BLaER1 (cell line): ENCODE measurements around the gene ACTC1.

Experiments
- H3K27ac ChIP-seq: shearing (Covaris generic); formaldehyde crosslinking; 2 replicates; pipeline ENCODE4 v1.8.1; 2022
- H3K27me3 ChIP-seq: shearing (Covaris generic); formaldehyde crosslinking; 2 replicates; pipeline ENCODE4 v1.8.1; 2022
- H3K36me3 ChIP-seq: shearing (Covaris generic); formaldehyde crosslinking; 2 replicates; pipeline ENCODE4 v1.8.1; 2022
- H3K4me1 ChIP-seq: shearing (Covaris generic); formaldehyde crosslinking; 2 replicates; pipeline ENCODE4 v1.8.1; 2022
- H3K4me2 ChIP-seq: shearing (Covaris generic); formaldehyde crosslinking; 2 replicates; pipeline ENCODE4 v1.8.1; 2022
- H3K4me3 ChIP-seq: shearing (Covaris generic); formaldehyde crosslinking; 2 replicates; pipeline ENCODE4 v1.8.1; 2022
- H3K9ac ChIP-seq: shearing (Covaris generic); formaldehyde crosslinking; 2 replicates; pipeline ENCODE4 v1.8.1; 2022
- H3K9me3 ChIP-seq: shearing (Covaris generic); formaldehyde crosslinking; 2 replicates; pipeline ENCODE4 v1.8.1; 2022
- H4K20me1 ChIP-seq: shearing (Covaris generic); formaldehyde crosslinking; 2 replicates; pipeline ENCODE4 v1.8.1; 2022
- Cebpa-rat ChIP-seq: shearing (Covaris generic); IDR thresholded peaks from 2 replicates; pipeline ENCODE4 v1.8.1; 2022

Gene ACTC1

DNA sequence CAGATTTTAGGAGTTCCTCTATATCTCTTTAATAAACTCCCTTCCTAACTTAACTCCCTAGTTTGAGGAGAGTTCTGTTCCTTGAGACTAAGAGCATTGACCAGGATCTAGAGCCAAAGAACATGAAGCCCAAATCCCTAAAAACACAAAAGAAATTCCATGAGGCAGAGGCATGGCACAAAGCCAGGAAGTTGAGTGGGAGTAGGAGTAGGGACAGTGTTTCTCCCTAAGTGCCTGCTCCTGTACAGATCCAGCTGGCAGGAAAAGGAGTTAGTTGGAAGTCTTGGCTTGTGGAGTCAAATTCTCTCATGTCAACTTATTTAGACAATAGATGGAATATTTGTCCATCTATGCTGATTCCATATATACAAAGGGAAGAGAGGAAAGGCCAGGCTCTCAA, 11.4 kb downstream of the ACTC1 start:
- Histone ChIP-seq H3K4me1 (no peaks in the 10 kb centered on the region), H3K36me3 (no peaks in the 10 kb centered on the region), H3K27me3 (no peaks in the 10 kb centered on the region), H3K27ac (no peak overlapping the region), H3K4me2 (no peak overlapping the region), H3K9ac (no peak overlapping the region), H3K4me3 (no peak overlapping the region), H3K9me3 (no peaks in the 10 kb centered on the region), H4K20me1 (no peaks in the 10 kb centered on the region)
- no peak for TF ChIP-seq Cebpa-rat

DNA sequence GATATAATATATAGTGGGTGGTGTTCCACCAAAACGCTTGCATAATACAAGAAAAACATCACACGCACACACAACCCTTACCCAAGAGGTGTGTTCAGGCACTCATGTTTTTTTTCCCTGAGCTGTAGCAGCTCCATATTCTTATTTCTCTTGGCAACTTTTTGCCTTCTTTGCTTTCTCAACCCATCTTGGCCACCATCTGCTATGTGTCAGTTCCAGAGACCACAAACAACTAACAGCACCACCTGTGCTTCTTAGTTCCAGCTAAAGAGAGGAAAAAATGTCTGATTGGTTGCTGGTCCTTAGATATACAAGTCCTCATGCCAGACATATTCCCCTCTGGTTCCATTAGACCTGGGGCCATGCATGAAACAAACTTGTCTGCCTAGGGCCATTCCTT, 11.9 kb downstream of the ACTC1 start:
- Histone ChIP-seq H3K27ac (no peak overlapping the region), H3K36me3 (no peaks in the 10 kb centered on the region), H3K27me3 (no peaks in the 10 kb centered on the region), H3K9me3 (no peaks in the 10 kb centered on the region), H3K4me2 (no peak overlapping the region), H3K9ac (no peak overlapping the region), H4K20me1 (no peaks in the 10 kb centered on the region), H3K4me3 (no peak overlapping the region), H3K4me1 (no peaks in the 10 kb centered on the region)
- no peak for TF ChIP-seq Cebpa-rat

- no peak for TF ChIP-seq Cebpa-rat
- Histone ChIP-seq H3K4me2 (no peak overlapping the region), H3K27ac (no peak overlapping the region)
These were observed 12.4 kb downstream of the ACTC1 start for GRCh38 chr15:34782901-34783300.

DNA sequence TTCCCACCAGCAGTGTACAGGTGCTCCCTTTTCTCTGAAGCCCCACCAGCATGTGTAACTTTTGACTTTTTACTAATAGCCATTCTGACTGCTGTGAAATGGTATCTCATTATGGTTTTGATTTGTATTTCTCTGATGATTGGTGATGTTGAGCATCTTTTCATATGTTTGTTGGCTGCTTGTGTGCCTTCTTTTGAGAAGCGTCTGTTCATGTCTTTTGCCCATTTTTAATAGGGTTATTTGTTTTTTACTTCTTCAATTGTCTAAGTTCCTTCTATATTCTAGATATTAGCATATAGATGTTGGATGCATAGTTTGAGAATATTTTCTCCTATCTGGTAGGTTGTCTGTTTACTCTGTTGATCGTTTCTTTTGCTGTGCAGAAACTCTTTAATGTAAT, 14.6 kb downstream of the ACTC1 start:
- no peaks in the 10 kb centered on the region for H3K36me3 ChIP-seq
- no peak overlapping the region for H3K4me2 ChIP-seq
- H3K27ac ChIP-seq, result no peak overlapping the region
- no peaks in the 10 kb centered on the region for H3K27me3 ChIP-seq
- H4K20me1 ChIP-seq, result no peaks in the 10 kb centered on the region
- no peak for TF ChIP-seq Cebpa-rat
- no peak overlapping the region for H3K9ac ChIP-seq
- H3K4me1 ChIP-seq, result no peaks in the 10 kb centered on the region
- H3K9me3 ChIP-seq, result no peaks in the 10 kb centered on the region
- H3K4me3 ChIP-seq, result no peak overlapping the region

More at GRCh38 chr15:34782901-34783300, 12.4 kb downstream of the ACTC1 start:
- no peaks in the 10 kb centered on the region for H3K27me3 ChIP-seq
- no peaks in the 10 kb centered on the region for H3K36me3 ChIP-seq
- no peaks in the 10 kb centered on the region for H3K9me3 ChIP-seq
- no peaks in the 10 kb centered on the region for H3K4me1 ChIP-seq
- H3K4me3 ChIP-seq, result no peak overlapping the region
- H3K9ac ChIP-seq, result no peak overlapping the region
- H4K20me1 ChIP-seq, result no peaks in the 10 kb centered on the region

DNA sequence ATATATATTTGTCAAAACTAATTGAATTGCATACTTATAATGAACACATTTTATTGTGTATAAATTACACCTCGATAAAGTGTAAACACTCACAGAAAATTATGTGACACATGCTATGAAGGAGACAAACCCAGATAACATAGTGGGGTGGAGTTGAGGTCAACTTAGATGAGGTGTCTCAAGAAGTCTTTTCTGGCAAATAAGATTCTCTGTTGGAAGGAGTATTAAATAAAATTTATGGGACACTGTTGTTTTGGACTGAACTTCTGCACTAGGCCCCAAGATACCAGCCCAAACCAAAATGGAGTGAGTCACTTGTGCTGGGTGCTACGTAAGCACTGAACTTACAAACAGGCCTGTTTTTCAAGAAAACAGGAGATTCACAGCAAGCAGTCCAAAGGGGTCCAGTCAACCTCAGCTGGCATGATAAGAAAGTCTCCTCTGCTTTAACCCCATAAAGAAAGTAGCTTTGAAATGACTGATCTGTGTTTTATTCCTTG, 18.7 kb downstream of the ACTC1 start:
- Histone ChIP-seq H3K27me3 (no peaks in the 10 kb centered on the region), H3K9ac (no peak overlapping the region), H3K27ac (no peak overlapping the region), H3K4me3 (no peak overlapping the region), H3K9me3 (no peaks in the 10 kb centered on the region), H3K4me1 (no peaks in the 10 kb centered on the region), H4K20me1 (no peaks in the 10 kb centered on the region), H3K36me3 (no peaks in the 10 kb centered on the region), H3K4me2 (no peak overlapping the region)
- no peak for TF ChIP-seq Cebpa-rat

- Histone ChIP-seq H3K27me3 (no peaks in the 10 kb centered on the region), H3K4me3 (no peak overlapping the region), H3K9me3 (no peaks in the 10 kb centered on the region), H3K9ac (no peak overlapping the region), H3K4me2 (no peak overlapping the region), H3K36me3 (no peaks in the 10 kb centered on the region), H3K4me1 (no peaks in the 10 kb centered on the region), H3K27ac (no peak overlapping the region), H4K20me1 (no peaks in the 10 kb centered on the region)
- TF ChIP-seq Cebpa-rat, result no peak
These were observed 21.4 kb downstream of the ACTC1 start for GRCh38 chr15:34773917-34774316.

DNA sequence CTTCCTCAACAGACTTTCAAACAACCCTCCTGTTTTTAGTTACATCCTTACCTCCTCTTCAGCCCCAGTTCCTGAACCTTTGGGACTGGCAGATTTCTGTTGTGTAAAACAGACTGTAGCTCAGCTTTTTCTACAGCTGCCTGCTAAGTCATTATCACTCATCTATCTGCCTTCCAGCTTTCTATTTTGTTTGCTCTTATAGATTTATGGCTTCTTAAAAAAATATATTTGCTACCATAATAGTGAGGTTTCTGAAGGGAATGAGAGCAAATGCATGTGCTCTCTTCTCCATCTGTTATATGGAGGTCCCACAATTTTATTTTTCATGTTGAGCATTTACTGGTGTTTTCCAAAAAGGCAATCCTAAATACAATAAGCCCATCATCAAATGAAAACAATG, 22.3 kb downstream of the ACTC1 start:
- no peaks in the 10 kb centered on the region for H3K4me1 ChIP-seq
- no peaks in the 10 kb centered on the region for H3K9me3 ChIP-seq
- H3K27me3 ChIP-seq, result no peaks in the 10 kb centered on the region
- H3K4me2 ChIP-seq, result no peak overlapping the region
- no peaks in the 10 kb centered on the region for H4K20me1 ChIP-seq
- no peak for TF ChIP-seq Cebpa-rat
- no peak overlapping the region for H3K27ac ChIP-seq
- no peak overlapping the region for H3K9ac ChIP-seq
- H3K4me3 ChIP-seq, result no peak overlapping the region
- no peaks in the 10 kb centered on the region for H3K36me3 ChIP-seq

DNA sequence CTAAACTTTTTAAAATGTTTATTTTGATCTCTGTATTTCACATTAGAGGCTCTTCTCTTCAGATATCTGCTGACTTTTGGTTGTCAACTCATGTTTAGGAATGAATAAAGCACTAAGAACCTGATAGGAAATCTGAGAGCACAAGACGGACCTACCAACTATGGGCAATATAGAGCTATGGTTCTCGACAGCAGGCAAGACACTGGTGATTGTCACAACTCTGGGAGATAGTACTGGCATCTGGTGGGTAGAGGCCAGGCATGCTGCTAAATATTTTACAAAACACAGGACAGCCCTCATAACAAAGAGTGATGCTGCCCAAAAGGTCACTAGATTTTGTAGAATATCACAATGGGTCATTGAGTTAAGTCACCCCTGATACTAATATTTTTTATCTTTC, 23.0 kb downstream of the ACTC1 start:
- H3K36me3 ChIP-seq, result no peaks in the 10 kb centered on the region
- no peak overlapping the region for H3K4me2 ChIP-seq
- no peaks in the 10 kb centered on the region for H4K20me1 ChIP-seq
- H3K9me3 ChIP-seq, result no peaks in the 10 kb centered on the region
- no peak overlapping the region for H3K27ac ChIP-seq
- no peak overlapping the region for H3K9ac ChIP-seq
- TF ChIP-seq Cebpa-rat, result no peak
- H3K4me3 ChIP-seq, result no peak overlapping the region
- H3K4me1 ChIP-seq, result no peaks in the 10 kb centered on the region
- no peaks in the 10 kb centered on the region for H3K27me3 ChIP-seq

DNA sequence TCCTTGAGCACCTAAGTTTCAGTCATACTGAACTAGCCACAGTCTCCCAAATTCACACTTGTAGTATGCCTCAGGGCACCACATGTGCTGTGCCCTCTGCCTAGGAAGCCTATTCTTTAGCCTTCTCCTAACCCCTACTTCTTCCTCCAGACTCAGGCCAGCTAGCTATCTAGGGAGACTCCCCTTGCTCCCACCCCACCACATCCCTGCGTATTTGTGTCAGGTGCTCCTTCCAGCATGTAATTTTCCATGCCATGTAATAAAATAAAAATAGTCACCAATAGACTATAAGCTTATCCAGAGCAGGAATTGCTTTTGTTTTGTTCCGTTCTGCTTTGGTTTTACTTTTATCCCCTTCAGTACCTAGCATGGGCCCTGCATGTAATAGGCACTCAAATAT, 25.6 kb downstream of the ACTC1 start:
- no peaks in the 10 kb centered on the region for H3K4me1 ChIP-seq
- no peak overlapping the region for H3K4me3 ChIP-seq
- TF ChIP-seq Cebpa-rat, result no peak
- no peak overlapping the region for H3K4me2 ChIP-seq
- no peak overlapping the region for H3K27ac ChIP-seq
- no peaks in the 10 kb centered on the region for H4K20me1 ChIP-seq
- H3K9ac ChIP-seq, result no peak overlapping the region
- H3K9me3 ChIP-seq, result no peaks in the 10 kb centered on the region
- no peaks in the 10 kb centered on the region for H3K36me3 ChIP-seq
- no peaks in the 10 kb centered on the region for H3K27me3 ChIP-seq

DNA sequence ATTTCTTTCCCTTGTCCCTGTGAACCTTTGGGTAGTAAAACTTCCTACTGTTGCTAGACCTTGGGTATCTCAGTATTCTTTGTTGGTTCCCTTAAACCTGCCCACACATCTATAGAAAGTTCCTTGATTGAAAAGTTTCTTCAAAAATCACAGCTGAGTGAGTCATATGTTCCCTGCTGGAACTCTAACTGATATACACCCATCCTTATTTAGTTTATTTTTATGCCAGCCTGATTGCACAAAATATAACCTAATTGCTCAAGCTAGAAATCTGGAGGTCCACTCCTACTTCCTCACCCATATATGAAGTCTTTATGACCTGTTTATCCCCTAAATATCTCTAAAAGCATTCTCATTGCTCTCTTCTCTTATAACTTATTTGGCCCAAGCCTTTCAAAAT, 26.8 kb downstream of the ACTC1 start:
- Histone ChIP-seq H3K27me3 (no peaks in the 10 kb centered on the region), H3K4me1 (no peaks in the 10 kb centered on the region), H3K27ac (no peak overlapping the region), H3K4me2 (no peak overlapping the region), H3K36me3 (no peaks in the 10 kb centered on the region), H3K4me3 (no peak overlapping the region), H3K9me3 (no peaks in the 10 kb centered on the region), H4K20me1 (no peaks in the 10 kb centered on the region), H3K9ac (no peak overlapping the region)
- TF ChIP-seq Cebpa-rat, result no peak

GRCh38 chr15:34765741-34766140, 29.6 kb downstream of the ACTC1 start:
- no peaks in the 10 kb centered on the region for H3K9me3 ChIP-seq
- H3K4me2 ChIP-seq, result no peak overlapping the region
- no peaks in the 10 kb centered on the region for H3K36me3 ChIP-seq
- no peak overlapping the region for H3K27ac ChIP-seq
- H3K9ac ChIP-seq, result no peak overlapping the region
- no peak overlapping the region for H3K4me3 ChIP-seq
- H4K20me1 ChIP-seq, result no peaks in the 10 kb centered on the region
- no peaks in the 10 kb centered on the region for H3K27me3 ChIP-seq
- no peak for TF ChIP-seq Cebpa-rat
- H3K4me1 ChIP-seq, result peaks cover 7% of the 10 kb centered on the region; the same call in 1 of the 2 replicates
